ENCODE results near the gene TARS1. TPM values are rescaled to one million over a fixed set of nuclear protein-coding genes. Genes with fewer than 3 reads are reported as not detected.

TARS1 gene
- total and polyA plus RNA-seq, 2 donors from 2014 or later, result 66.0 to 99.5 TPM

DNA sequence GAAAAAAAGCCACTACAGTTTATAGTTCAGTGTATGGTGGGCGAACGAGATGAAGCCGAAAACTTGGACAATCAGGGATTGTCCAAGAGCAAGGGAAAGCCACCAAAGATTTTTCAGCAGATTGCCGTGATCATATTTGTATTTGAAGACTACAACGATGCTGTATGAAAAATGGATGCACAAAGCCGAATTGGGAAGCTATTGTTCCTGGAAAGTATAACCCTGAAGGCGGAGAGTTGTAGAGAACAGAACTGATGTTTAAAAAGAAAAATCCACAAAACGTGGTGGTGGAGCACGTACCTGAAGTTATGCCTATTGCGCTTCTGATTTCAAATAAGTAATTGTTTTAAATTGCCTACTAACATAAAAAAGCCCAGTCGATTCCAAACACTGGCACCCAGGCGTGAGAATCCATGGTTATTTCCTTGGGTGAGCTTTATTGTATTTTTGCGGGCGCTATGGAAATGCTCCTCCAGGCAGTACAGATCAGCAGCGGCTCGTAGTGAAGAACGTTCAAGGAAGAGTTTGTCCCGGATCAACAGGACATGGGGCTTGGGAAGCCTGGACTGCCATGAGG, 772 bp upstream of the TARS1 start:
- FAIRE-seq (no peak), DNase-seq (peak in 1 of 5 donors; percentile 32)
- H3K9me3 ChIP-seq (ENCODE audit: control insufficient read depth in 2 of 3, insufficient read depth in 1 of 3, low read length in 3 of 3), result no peaks in the 10 kb centered on the region

DNA sequence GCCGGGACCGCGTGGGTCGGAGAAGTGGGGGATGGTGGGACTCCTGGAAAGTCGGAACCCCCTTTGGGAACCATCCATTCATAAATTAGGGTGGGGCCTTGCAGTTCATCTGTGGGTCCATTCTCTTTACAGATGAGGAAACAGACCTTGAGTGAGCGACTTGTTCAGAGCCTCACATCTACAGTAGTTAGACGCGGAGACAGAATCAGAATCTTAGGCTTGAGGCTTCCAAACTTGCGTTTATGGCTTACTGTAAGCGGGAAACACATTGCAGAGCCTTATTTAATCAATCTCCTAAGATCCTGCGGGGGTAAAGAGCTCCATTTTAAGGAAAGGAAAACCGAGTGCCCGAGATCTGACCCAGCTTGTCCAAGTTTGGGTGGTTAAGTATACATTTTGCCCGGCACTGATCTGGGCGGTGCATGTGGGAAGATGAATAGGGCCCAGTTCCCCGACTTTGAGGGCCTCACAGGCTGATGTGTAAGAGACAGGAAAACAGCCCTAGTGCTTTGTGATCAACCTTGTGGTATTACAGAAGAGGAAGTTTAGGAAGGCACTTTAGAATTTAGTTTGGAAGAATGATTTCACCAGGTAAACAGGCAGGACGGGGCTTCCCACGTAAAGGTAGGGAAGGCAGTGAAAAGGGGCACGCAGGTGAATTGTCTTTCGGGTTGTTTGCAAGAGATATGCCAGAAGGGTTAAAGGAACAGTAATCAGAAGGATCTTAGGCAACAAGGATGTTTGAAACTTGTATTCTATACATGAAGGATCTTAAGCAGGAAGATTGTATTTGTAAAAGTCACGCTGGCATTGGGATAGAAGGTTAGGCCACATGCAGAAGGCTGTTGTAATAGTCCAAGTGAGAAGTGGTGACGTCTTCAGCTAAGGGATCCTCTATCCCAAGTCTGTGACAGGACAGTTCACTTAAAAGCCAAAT, 744 bp downstream of the TARS1 start:
- Histone ChIP-seq H3K9ac (ENCODE audit: low read length in 3 of 3) (peak overlapping the region; percentile 56 to 78 (median 69)), H3K4me1 (ENCODE audit: control insufficient read depth in 2 of 3, insufficient read depth in 2 of 3, low read depth in 1 of 3, low read length in 3 of 3) (peaks cover 8 to 16% (median 10%) of the 10 kb centered on the region in 3 donors), H3K4me3 (ENCODE audit: low read length in 3 of 3) (peak overlapping the region; percentile 82 to 98 (median 85)), H3K27ac (ENCODE audit: low read depth in 2 of 2, low read length in 2 of 2) (peak overlapping the region; percentile 87 to 97), H3K36me3 (ENCODE audit: control insufficient read depth in 2 of 3, insufficient read depth in 3 of 3, low read length in 3 of 3) (peaks cover 0 to 14% (median 2%) of the 10 kb centered on the region in 3 donors), H3K9me3 (ENCODE audit: control insufficient read depth in 2 of 3, insufficient read depth in 1 of 3, low read length in 3 of 3) (no peaks in the 10 kb centered on the region), H3K27me3 (ENCODE audit: control insufficient read depth, insufficient read depth, low read length) (no peaks in the 10 kb centered on the region)
- TF ChIP-seq CTCF (IDR thresholded peaks at IDR 0.05; ENCODE audit: borderline replicate concordance, extremely low read depth, insufficient read depth), result no peak
- DNase-seq (peak in 3 of 5 donors; percentile 38 to 57 (median 52)), FAIRE-seq (no peak)
- intact Hi-C loops (cut with DNase I), result no loop called here

More for the DNA sequence above, 772 bp upstream of the TARS1 start:
- intact Hi-C loops (cut with DNase I), result no loop called here
- H3K27ac ChIP-seq (ENCODE audit: low read depth in 2 of 2, low read length in 2 of 2), result peak overlapping the region; percentile 87 to 97
- H3K36me3 ChIP-seq (ENCODE audit: control insufficient read depth in 2 of 3, insufficient read depth in 3 of 3, low read length in 3 of 3), result no peaks in the 10 kb centered on the region
- peak overlapping the region; percentile 82 to 98 (median 85) for H3K4me3 ChIP-seq (ENCODE audit: low read length in 3 of 3)
- H3K9ac ChIP-seq (ENCODE audit: low read length in 3 of 3), result peak overlapping the region; percentile 50 to 78 (median 69)
- peaks cover 8 to 16% (median 14%) of the 10 kb centered on the region in 3 donors for H3K4me1 ChIP-seq (ENCODE audit: control insufficient read depth in 2 of 3, insufficient read depth in 2 of 3, low read depth in 1 of 3, low read length in 3 of 3)
- H3K27me3 ChIP-seq (ENCODE audit: control insufficient read depth, insufficient read depth, low read length), result no peaks in the 10 kb centered on the region
- TF ChIP-seq CTCF (IDR thresholded peaks at IDR 0.05; ENCODE audit: borderline replicate concordance, extremely low read depth, insufficient read depth), result no peak

- H3K9ac ChIP-seq (ENCODE audit: low read length in 3 of 3), result no peak overlapping the region
- H3K36me3 ChIP-seq (ENCODE audit: control insufficient read depth in 2 of 3, insufficient read depth in 3 of 3, low read length in 3 of 3), result peaks cover 0 to 20% (median 9%) of the 10 kb centered on the region in 3 donors
- intact Hi-C loops (cut with DNase I), result no loop called here
- H3K27ac ChIP-seq (ENCODE audit: low read depth in 2 of 2, low read length in 2 of 2), result no peak overlapping the region
- H3K4me3 ChIP-seq (ENCODE audit: low read length in 3 of 3), result no peak overlapping the region
- H3K27me3 ChIP-seq (ENCODE audit: control insufficient read depth, insufficient read depth, low read length), result no peaks in the 10 kb centered on the region
- no peak for TF ChIP-seq CTCF (IDR thresholded peaks at IDR 0.05; ENCODE audit: borderline replicate concordance, extremely low read depth, insufficient read depth)
- no peaks in the 10 kb centered on the region for H3K9me3 ChIP-seq (ENCODE audit: control insufficient read depth in 2 of 3, insufficient read depth in 1 of 3, low read length in 3 of 3)
- DNase-seq (no peak), FAIRE-seq (no peak)
- H3K4me1 ChIP-seq (ENCODE audit: control insufficient read depth in 2 of 3, insufficient read depth in 2 of 3, low read depth in 1 of 3, low read length in 3 of 3), result peaks cover 5 to 16% (median 10%) of the 10 kb centered on the region in 3 donors
Measured at GRCh38 chr5:33444542-33444941, 3.8 kb downstream of the TARS1 start.
